Stimulated activated CD8-positive, alpha-beta memory T cell treated with anti-CD3 and anti-CD28 coated beads, Interleukin-7, amount 100 ng/mL, for 4 hours (primary cell): Measurements from ENCODE around the gene GBX2.

Source experiments
- DNase-seq, 2 donors: peaks; one replicate each; pipeline ENCODE4 v3.0.0-alpha.2; 2020; ENCODE audit warnings: low read depth in 2 of 2

Gene GBX2

DNA sequence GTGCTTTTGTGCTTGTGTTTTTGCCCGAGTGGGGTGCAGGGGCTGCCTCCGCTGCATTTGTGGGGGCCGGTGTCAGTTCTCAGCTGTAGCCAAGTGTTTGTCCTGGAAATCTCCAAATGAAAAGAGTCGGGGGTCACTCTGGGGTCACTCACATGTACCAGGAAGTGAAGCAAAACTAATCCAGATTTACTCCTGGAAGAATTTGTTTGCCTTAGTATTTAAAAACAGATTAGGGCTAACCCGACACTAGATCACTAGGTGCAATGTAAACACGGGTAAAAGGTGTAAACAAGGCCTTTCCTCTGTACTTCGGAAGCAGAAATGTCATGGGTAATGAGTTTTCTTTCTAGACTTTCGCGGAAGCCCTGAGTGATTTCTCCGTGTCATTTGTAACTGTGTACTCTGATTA lies 50.3 kb downstream of the GBX2 start:
- DNase-seq, result no peak

DNA sequence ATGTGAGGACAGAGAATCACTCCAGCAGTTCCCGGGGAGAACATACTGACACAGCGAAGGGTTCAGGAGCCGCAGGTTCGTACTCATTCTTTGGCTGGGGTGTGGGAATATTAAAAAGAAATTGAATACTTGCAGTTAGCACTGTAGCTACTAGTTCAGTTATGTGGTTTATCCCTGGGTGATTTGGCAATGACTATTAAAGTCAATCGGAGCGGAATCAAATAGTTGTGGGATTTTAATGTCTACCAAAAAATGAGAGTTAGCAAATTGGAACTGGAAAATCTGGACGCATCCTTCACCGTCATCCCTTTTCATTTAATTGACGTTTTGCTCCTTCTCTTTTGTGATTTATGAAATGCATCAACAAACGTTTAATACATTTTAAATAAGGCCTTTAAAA lies 50.8 kb downstream of the GBX2 start:
- no peak for DNase-seq
